NCI-H1436 treated with DMSO at 0.1 percent for 48 hours (cell line): ENCODE data around the gene ANAPC15.

Source experiments
- DNase-seq: peaks from one replicate; lab custom pipeline; 2025; lab: John Stamatoyannopoulos, UW

ANAPC15 gene

DNA sequence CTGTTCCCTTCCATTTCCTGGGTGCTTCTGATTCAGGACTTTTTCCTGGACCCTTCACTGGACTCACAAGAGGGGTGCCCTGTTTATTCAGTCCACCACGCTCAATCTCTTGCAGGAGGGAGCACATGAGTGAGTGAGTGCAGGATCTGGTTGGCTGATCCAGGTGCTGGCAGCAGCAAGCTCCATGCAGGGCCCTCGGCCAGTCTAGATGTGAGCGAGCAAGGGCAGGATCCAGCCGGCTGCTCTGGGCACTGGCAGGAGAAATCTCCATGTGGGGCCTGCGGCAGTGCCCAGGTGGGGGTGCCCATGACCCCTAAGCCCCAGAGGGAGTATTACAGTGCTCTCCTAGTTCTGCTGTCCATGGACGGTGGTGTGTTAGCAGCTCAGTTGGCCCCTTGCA is 11.6 kb upstream of the ANAPC15 start:
- DNase-seq, result no peak

DNA sequence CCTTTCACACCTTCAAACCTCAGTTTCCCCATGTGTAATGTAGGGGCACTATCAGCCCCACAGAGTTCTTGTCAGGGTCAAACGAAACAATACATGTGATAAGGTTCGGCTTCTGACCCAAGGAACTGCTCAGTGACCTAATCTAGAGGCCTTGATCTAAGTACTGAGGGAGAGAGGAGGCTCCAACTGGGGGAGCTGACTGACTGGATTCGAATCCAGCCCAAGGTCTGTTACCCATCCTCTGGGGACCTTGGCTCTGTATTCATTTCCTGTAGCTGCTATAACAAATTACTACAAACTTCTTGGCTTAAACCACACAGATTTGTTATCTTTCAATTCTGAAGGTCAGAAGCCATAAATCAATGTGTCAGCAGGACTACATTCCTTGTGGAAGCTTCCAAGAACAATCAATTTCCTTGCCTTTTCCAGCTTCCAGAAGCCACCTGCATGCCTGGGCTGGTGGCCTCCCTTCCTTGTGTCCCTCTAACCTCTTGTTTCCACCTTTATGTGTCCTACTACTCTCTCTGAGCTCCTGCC is 10.7 kb upstream of the ANAPC15 start:
- no peak for DNase-seq

DNA sequence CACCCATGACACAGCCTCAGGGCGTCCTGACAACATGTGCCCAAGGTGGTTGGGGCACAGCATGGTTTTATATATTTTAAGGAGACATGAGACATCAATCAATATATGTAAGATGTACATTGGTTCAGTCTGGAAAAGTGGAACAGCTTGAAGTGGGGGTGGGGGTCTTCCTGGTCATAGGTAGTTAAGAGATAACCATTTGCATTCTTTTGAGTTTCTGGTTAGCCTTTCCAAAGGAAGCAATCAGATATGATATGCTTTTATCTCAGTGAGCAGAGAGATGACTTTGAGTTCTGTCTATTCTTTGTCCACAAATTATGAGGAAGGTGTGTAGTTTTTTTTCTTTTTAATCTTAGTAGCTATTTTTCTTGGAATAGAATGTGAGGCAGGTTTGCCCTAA is 10.1 kb upstream of the ANAPC15 start:
- no peak for DNase-seq

DNA sequence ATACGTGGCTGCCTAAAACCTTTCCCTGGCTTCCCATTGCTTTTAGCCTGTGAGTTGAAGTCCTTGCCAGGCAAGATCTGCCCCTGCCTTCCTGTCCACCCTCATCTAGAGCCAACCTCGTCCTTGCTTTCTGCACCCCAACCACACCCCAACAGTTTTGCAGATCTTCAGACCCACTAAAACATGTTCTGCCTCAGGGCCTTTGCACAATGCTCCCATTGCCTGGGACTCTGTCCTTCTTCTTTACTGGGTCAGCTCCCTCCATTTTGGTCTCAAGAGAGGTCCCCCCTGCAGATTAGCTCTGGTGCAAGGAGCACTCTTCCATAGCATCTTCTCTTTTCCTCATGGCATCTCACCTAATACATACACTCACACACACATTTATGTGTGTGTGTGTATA is 8.4 kb upstream of the ANAPC15 start:
- no peak for DNase-seq

DNA sequence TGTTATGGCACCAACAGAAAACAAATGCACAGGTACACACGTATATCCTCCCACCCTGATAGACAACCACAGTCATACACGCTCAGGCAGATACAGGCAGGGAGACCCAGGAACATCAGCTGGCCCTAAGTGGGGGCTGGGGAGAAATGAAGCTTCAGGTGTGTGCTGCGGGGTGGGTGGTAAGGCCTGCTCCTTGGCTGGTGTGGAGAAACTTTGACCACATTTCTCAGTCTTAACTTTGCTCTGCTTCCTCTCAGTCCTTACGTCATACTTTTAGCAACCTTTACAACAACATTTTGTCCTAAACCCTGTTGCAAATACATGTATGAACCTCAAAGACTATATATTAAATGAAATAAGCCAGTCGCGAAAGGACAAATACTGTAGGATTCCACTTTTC is 6.7 kb upstream of the ANAPC15 start:
- no peak for DNase-seq

DNA sequence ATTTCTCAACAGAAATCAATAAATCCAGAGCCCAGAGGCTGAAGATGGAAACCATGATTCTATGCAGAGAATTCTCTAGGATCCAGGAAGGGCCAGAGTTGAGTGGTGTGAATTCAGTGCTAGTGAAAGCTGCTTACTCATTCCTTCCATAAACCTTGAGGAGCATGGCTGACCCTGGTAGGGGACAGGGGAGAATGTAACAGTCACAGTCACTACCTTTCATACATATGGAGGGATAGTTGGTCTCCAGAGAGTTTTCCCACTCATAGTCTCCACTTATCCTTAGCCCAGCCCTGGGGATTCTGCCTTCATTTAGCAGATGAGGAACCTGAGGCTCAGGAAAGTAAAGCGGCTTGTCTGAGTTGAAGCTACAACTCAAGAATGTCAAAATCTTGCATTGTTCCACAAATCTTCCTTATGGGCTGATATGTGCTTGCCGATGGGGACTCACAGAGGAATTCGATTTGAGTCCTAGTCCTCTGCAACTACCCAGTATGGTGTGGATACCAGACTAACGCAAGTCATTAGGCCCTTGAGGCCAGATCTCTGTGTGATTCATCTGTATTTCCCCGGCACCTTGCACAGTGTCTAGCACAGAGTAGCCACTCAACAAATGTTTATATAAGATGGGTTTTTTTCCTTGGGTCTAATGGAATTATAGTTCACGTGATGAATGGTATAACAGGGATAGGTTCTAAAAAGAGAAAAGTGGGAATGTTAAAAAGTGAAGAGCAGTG is 3.7 kb upstream of the ANAPC15 start:
- no peak for DNase-seq

- DNase-seq, result no peak
Measured at GRCh38 chr11:72114570-72114969, 2.1 kb upstream of the ANAPC15 start.

GRCh38 chr11:72112978-72113808 is 698 bp upstream of the ANAPC15 start:
- DNase-seq, result no peak

DNA sequence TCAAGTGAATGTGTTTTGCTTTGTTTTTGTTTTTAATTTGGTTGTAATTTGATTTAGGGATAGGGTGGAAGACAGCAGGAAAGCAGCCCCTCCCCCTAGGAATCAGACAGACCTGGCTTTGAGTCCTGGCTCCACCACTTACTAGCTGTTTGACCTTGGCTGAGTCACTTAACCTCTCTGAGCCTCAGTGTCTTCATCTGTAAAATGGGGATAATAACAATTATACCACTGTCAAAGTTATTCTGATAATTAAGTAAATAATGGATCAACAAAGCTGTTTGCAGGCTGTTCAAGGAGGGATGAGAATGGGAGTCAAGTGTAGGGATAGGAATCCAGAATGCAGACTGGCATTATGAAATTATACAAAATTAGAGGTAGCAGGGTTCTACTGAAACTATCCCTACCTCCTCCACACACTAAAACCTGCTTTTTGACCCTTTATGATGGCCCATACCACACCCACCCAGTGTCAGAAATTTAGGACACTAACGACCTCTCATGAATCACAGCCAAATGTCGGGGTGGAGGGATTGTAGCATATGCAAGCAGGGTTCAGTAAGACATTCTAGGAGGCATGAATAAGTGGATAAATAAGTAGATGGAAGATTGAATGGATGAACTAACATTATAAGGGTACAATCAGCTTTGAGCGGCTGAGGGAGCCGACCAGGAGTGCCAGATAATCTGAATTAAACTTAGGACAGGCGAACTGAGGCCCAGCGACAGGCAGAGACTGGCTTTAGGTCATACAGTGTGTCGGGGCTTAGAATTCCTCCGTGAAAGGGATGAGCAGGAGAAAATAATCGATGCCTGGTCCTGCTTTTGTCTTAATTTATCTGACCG is 974 bp downstream of the ANAPC15 start:
- DNase-seq, result no peak

DNA sequence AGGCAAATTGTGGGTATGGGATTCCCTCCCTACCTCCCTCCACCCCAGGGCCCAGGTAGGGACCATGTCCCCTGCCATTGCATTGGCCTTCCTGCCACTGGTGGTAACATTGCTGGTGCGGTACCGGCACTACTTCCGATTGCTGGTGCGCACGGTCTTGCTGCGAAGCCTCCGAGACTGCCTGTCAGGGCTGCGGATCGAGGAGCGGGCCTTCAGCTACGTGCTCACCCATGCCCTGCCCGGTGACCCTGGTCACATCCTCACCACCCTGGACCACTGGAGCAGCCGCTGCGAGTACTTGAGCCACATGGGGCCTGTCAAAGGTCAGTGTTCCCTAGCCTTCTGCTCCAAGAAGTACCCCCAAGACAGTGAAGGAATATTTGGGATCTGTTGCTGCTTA is 6.6 kb downstream of the ANAPC15 start, which contains the start of gene TOMT:
TOMT (plus strand) TSS at position 37 of the 400 bp plus-strand sequence; CDS start at position 65, 28 bp downstream.
- no peak for DNase-seq

GRCh38 chr11:72103754-72104167 is 8.7 kb downstream of the ANAPC15 start:
- DNase-seq, result no peak

DNA sequence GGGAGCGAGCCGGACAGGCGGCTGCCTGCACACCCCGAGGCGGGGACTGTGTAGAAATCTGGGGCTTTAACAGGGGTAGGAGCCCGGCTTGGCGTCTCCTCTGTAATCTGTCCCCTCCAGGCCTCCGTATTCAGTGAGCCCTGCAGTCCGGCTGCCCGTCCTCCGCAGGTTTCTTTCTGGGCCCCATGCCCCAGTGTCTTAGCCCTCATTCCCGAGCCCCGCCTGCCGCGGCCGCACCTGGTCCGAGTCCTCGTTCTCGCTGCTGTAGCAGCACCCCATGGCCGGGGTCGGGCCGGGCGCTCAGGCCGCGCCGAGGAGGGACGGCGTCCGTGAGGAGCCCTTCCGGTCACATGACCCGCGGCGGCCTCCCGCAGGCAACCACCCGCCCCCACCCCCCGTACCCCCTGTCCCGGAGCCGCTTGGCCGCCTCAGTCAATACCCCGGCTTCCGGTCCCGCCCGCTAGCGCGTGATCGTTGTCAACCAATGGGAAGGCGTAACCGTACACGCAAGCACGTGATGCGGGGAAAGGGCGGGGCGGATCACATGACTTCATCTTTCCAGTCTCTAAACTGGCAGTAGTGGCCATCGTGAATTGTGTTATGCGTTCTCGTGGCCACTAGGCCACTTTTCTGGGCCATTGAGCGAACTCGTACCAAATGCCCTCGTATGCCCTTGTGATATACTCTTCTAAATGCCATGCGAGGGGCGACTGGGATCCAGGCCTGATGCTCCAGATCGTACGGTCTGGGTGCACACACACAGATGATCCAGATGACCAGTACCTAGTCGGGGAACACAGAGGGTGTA is 9.3 kb downstream of the ANAPC15 start, which contains the start of gene LAMTOR1:
LAMTOR1 (minus strand) TSS at position 352 of the 808 bp plus-strand sequence; CDS start at position 279, 73 bp downstream.
- peak; percentile 86 for DNase-seq

DNA sequence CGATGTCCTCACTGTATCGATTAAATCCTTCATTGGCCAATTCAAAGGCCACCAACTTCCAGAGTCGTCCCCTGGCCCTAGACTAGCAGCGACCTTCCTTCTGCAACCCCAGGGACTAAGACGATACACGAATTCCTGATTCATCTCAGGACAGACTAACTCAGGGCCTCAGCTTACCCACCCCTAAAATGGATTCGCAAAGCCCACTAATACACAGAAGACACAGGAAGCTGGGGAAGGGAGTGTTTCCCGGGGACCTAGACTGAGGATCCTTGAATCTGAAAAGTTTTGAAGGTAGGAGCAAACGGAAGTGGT is 9.9 kb downstream of the ANAPC15 start:
- no peak for DNase-seq

DNA sequence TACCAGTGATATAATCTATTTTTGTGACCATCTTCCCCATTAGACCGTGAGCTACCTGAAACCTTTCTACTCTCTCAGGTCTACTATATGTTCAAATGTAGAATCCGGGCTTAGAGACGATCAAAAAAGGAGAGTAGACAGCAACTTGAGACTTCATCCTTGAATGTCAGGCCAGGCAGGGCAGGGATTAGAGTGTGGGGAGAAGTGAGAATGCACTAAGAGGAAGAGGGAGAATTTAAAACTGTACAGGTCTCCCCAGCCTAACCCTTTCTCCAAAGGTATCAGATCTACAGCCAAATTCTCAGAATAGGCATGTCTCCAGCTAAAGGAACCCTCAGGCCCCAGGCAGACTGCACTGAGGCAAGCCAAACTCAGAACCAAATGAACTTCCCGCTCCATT is 10.3 kb downstream of the ANAPC15 start:
- no peak for DNase-seq

DNA sequence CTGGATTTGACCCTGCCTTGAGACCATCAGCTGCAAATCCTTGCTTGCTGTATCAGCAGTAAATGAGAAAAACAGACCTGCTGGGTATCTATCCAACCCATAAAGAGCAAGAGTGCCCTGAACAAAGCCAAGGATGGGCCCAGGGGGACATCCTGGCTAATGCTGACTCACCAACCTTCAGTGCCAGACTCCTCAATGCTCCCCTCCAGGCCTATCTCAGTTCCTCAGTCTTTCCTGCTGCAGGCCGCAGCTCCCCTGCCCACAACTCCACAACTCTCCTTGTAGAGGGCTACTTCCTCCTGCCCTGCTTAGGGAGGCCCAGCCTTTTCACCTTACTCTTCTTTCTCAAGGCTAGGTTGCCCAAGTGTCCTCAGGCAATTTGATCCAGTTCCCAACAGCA is 12.0 kb downstream of the ANAPC15 start:
- DNase-seq, result no peak

DNA sequence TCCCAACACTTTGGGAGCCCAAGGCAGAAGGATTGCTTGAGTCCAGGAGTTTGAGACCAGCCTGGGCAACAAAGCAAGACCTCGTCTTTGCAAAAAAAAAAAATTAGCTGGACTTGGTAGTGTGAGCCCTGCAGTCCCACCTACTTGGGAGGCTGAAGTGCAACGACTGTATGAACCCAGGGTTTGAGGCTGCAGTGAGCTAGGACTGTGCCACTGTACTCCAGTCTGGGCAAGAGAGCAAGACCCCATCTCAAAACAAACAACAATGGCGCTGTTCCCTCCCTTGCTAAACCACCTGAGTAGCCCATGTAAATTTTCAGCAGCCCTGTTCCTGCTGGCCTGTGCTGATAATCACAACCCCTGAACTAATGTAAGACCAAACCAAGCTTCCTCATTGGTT is 12.5 kb downstream of the ANAPC15 start:
- no peak for DNase-seq

DNA sequence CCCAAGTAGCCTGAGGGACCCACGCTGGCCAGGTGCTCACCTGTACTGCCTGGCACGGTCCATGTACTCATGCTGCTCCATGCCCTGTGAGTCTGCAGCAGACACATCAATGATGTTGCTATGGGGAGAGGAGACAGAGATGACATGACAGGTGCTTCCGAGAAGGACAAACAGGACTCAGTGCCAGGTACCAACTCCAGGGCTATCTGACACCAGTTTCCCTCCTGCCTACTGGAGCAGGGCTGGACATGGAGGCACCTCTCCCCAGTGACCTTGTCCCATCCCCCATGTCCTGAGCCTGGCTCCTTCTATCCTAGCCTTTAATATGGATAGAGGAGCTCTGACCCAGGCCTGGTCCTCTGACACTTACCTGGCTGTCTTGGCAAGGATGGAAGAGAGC is 13.8 kb downstream of the ANAPC15 start:
- no peak for DNase-seq

DNA sequence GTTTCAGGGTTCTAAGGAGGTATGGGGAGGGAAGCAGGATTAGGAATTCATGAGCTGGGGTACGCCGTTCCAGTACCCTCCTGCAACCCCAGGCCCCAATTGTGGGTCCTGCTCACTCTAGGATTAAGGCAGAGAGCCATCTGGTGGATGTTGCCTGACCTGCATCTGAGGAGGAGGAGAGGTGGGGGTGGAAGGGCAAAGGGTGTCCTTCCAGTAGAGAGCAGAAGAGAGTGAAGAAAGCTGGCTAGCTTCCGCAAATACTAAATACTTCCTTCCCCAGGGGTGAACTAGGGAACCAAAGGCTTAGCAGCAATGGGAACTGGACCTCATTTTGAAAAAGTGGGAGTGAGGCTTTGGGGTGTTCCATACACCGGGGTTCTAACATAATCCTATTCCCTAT is 21.2 kb downstream of the ANAPC15 start:
- no peak for DNase-seq

DNA sequence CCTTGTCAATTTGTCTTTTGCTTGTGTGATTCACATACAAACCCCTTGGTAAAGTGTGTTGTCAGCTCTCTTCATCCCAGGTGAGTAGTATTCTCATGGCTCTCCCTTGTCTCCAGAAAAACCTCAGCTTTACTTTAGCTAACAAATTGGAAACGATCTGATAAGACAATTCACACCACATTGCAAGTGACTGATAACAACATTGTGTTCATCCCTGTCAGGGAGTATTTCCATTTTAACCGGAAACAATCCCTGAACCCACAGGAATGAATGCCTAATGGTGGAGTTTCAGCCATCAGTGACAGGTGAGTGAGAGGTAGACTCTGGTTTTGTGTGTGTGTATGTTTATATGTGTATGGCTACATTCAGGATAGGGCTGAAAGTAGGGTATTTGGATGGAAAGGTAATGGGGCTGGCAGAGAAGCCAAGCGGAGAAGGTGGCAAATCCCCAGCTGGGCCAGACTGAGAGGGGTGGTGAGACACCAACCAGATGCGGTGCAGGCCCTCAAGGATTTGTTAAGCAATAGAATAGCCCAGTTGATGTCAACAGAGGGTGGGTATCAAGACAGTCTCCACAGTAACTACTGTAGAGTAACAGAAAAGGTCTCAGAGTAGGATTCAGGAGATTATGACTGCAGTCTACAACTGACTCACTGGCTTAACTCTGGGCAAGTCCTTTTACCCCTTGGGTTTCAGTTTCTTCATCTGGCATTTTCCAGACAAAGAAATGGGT is 24.3 kb downstream of the ANAPC15 start:
- no peak for DNase-seq

- DNase-seq, result no peak
Measured at GRCh38 chr11:72085621-72086351, 26.7 kb downstream of the ANAPC15 start.
